GM19239 (cell line): Measurements from ENCODE around the gene ARHGAP24.

Experiments
- DNase-seq: peaks from one replicate; pipeline ENCODE4 v3.0.0; 2011; ENCODE audit warnings: low spot score; ENCODE audit not compliant: insufficient read length
- FAIRE-seq: peaks from 2 replicates; lab custom pipeline; 2011; peaks lifted over from hg19 to GRCh38; lab: Jason Lieb, UNC

The ARHGAP24 gene

DNA sequence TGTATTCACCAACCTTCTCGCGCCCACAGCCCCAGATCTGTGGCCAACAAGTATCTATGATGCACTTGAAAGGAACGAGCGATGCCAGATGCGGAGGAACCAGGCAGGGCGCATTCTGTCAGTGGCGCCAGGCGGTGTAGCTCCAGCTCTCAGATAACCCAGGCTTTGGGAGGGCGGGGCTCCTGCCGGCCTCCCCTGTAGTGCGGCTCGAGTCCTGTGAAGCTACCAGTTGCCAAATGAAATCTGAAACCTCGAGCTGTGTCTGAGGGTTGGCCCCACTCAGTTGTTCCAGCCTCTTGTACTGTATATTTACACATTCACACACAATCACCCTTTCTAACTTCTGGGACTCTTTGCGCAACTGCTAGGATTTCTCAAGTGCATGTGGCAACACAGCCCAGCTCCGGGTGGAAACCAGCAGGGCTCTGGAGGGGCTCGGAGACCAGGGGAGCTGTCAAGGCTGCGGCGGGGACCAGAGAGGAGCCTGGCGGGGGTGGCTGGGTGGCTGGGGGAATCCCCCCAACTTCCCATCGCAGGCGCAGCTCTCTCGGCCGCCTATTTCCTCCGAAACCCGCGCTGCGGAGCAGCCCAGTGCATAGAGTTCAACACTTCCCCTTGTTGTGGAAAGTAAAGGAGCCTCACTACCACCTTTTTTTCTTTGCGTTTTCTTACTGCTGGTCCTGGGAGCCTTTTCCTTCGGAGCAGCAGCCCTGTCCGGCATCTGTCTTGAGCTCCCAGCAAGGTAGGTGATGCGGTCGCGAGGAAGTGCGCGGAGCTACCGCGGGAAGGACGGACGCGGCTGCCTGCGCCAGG lies at the start of gene ARHGAP24:
Gene ARHGAP24 (plus strand): TSS at position 333 of the 813 bp plus-strand sequence.
- DNase-seq = peak; percentile 31
- FAIRE-seq = peak; percentile 90

DNA sequence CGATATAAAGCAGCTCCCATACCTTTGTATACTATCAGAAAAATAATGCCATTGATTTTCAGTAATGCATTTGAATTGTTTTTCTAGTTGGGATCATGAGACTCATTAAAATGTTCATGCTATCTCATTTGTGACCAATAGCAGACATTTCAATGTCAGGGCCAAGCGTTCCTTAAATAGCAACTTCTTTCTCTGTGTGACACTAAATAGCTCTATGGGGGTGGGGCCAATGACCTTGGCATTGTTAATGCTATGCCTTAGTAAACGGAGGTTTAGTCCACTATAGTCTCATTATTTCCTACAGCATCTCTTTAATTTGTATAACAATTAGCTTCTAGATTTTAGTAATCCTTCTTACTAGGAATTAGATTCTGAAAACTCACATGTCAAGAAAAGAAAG lies 48.6 kb upstream of the ARHGAP24 start:
- no peak for FAIRE-seq

DNA sequence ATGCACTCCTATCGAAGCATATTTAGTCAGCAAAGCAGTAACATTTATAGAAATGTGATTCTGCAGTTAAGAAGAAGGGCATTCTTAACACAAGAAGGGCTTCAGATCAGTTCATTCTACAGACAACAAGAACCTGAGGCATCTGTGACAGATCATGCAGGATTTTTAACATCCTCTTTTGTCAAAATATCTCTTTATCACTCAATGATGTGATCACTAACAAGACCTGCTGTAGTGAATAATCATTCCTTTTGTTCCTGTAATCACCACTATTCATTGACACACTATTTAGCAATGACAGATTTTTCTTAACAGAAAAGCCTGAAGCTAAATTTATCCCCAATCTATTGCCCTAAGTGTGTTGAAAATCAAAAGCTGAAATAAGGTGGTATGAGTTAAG lies 47.8 kb upstream of the ARHGAP24 start:
- FAIRE-seq = no peak

More for the DNA sequence above, 48.6 kb upstream of the ARHGAP24 start:
- no peak for DNase-seq

GRCh38 chr4:85430226-85430625 lies 44.7 kb upstream of the ARHGAP24 start:
- no peak for DNase-seq
- FAIRE-seq = no peak

More for the DNA sequence above, 47.8 kb upstream of the ARHGAP24 start:
- no peak for DNase-seq

- no peak for FAIRE-seq
- no peak for DNase-seq
Measured at GRCh38 chr4:85430697-85431096, 44.3 kb upstream of the ARHGAP24 start.

- FAIRE-seq (no peak), DNase-seq (no peak)
Measured at GRCh38 chr4:85431156-85431555, 43.8 kb upstream of the ARHGAP24 start.

DNA sequence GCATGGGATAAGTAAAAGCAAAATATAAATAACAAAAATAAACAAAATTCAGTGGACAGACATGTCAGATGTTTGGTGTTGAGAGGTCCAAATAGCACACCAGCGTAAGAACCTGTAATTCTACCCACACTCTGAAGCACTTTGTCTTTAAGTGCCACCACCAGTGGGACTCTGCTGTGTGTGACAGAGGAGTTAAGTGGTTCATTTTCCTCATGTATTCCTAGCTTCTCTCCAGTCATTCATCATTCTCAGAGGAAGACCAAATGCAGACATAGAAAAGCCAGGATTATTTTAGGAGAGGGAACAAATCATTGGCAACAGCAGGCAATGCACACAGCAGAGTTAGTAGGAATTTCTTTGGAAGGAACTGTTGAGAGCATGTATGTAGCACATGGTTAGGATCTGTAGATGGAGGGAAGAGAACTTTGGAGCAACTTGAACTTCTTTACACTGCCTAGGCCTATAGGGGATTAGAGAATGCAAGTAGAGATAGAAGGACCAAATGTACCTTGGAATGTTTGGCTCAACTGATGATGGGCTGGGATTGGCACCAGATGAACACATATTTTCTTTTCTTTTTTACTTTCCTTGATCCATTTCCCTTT lies 43.0 kb upstream of the ARHGAP24 start:
- no peak for DNase-seq
- no peak for FAIRE-seq

DNA sequence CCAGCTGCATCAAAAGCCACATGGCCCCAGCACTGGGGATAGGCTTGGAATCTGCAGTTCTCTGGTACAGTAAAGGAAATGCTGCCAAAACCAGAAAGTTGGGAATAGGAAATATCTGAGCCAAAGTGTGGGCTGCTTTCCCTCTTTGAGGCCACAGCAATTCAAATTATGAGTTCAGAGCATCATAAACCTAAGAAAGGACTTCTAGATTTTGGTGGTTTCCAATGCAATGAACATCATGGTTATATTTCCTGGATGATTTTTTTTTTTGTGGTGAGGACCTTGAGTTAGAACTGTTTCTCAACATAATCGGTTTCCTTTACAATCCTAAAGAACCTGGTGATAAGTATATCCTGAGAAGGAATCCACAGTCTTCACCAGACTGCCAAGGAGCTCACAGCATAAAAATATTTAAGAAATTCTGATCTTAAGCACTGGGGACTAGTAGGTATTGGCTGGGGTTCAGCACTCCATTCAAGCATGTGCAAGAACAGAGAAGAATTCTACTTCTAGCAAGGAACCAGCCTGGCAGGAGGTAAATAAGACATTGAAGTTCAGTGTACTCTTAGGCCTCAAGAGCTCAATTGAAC lies 29.8 kb upstream of the ARHGAP24 start:
- FAIRE-seq = no peak
- no peak for DNase-seq

DNA sequence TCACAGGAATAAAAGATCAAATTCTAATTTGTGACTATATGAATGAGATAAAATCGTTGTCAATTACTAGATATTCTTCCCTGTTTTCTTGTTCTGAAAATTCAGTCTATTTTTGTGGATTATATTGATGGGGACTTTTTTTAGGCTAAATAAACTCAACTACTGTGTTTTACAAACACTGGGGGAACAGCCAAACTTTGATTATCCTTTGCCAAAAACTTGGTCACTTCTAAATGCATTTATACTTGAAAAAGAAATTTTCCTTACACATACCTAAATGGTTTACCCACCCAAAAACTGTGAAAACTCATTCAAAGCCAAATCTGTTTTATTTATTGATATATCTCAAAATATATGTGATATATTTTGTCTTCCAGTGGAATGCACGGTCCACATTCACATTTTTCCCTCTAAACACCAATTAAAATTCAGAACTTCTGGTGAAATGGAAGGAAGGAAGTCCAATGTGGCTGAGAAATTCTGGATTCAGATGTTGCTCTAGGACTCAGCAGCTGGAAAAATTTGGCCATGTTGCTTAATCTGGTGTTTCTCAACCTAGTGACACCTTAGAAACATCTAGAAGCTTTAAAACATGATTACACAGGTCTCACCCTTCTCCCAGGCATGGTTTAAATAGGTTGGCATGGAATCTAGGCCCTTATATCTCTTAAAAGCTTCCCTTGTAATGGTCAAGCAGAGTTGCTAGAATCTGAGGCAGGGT lies 28.6 kb upstream of the ARHGAP24 start:
- FAIRE-seq (no peak), DNase-seq (no peak)

DNA sequence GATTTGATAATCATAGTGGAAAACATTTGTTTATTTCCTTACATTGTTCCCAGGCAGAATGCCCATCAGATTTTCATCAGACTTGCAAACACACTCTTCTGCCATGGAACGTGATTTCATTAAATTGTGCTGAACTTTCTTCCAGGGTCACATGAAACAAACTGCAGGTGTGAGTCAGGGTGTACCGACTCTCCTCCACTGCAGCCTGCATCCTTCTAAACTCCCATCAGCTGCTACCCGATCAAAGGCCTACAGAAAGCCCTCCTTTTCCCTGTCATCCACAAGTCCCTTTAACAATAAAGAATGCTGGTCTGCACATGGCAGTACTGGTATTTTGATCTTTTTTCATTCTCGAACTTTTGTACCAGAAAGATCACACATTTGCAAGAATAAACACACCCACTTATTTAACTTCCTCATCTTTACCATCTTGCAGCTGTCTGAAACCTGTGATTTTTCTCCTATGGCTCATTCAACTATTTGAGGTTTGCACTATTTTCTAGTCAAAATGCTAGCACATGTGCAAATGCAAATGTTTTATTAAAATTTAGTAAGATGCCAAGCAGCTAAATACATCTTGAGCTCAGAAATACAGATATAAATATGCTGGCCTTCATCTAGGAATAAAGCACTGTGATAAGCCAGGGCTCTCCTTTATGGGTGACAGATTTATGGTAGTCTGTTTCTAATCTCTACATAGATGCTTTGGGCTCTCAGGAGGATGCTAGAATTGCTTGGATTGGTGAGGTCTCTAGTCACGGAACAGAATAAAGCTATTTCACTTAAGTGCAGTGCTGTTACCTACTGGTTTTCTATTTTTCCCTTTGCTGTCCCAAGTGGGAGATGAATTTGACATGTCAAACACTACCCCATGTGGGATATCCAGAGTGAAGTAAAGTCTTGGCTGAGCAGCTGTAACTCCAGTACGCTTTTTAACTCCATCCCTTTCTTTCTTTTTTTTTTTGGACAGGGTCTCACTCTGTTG lies 25.8 kb upstream of the ARHGAP24 start:
- DNase-seq (no peak), FAIRE-seq (no peak)

DNA sequence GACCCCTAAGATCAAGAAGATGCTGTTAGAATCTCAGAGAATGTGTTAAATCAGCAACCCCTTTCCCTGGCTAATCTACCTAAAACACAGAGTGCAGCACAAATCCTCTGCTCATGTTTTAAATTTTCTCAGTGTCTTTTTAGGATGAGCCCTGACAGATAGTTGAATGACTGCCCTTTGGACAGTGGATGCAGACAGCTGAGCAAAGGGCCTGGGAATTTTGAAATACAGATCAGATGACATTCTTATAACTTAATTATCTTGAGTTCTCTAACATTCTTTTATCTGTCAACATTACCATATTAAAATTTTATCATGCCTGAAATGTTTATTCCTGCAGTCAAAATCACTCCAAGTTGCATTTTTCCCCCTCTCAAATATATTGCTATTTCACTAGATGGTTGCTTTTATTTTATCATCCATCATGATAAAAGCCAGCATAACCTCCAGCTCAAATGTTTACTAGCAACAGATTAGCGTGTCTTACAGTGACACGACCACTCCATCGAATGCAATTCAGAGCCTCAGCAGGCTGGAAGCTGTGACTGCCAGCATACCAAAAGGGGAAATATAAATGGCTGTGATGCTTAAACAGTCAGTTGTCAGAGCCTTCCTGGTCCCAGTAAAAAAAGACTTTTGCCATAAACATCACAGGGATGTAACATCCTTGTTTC lies 22.8 kb upstream of the ARHGAP24 start:
- no peak for FAIRE-seq
- no peak for DNase-seq

GRCh38 chr4:85455942-85456341 lies 19.0 kb upstream of the ARHGAP24 start:
- DNase-seq = no peak
- FAIRE-seq = no peak

GRCh38 chr4:85457752-85458467 lies 17.0 kb upstream of the ARHGAP24 start:
- no peak for FAIRE-seq
- DNase-seq = no peak

GRCh38 chr4:85459736-85460135 lies 15.2 kb upstream of the ARHGAP24 start:
- no peak for DNase-seq
- no peak for FAIRE-seq

- DNase-seq = no peak
- FAIRE-seq = no peak
Measured at GRCh38 chr4:85474356-85474755, 594 bp upstream of the ARHGAP24 start.

DNA sequence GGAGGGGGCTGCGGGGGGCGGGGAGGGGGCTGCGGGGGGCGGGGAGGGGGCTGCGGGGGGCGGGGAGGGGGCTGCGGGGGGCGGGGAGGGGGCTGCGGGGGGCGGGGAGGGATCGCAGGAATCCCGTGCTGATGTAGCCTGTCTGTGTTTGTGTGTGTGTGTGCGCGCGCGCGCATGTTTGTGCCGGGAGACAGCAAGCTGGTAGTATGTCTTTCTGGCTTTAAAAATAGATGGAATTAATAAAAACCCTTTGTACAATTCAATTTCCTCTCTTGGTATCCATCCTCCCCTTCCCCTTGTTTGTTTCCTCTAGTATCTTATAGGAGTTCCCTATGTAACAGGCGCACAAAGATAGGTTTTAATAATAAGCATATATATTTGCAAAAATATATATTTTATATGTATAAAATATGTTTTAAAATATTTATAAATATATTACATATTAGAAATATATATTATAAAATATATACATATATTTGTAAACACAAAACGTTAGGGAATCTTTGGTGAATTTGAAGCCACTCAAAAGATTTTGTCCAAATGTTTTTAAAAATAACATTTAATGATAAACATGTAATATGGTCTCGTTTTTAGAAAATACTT lies 782 bp downstream of the ARHGAP24 start:
- DNase-seq = no peak

DNA sequence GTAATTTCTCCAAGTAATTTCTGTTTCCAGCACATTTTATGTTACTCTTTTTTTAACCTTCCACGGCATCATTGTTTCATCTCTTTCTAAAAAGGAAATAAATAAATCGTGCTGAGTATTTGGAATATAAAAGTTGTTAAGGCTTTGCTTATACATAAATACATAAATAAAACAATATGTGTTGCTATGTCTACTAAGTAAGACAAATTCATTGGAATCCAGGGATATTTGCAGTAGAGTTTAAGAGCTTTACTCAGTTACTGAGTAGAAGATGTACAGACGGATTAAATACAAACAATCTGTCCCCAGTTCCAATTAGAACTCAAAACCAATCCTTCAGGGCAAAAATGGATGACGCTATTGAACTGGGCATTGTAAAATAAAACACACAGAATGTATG lies 1.4 kb downstream of the ARHGAP24 start:
- peak; percentile 23 for FAIRE-seq
- DNase-seq = no peak

More for the DNA sequence above, 782 bp downstream of the ARHGAP24 start:
- no peak for FAIRE-seq

- peak; percentile 28 for FAIRE-seq
- DNase-seq = no peak
Measured at GRCh38 chr4:85477534-85477933, 2.6 kb downstream of the ARHGAP24 start.
